ENCODE results near the gene LPIN1.

DNA sequence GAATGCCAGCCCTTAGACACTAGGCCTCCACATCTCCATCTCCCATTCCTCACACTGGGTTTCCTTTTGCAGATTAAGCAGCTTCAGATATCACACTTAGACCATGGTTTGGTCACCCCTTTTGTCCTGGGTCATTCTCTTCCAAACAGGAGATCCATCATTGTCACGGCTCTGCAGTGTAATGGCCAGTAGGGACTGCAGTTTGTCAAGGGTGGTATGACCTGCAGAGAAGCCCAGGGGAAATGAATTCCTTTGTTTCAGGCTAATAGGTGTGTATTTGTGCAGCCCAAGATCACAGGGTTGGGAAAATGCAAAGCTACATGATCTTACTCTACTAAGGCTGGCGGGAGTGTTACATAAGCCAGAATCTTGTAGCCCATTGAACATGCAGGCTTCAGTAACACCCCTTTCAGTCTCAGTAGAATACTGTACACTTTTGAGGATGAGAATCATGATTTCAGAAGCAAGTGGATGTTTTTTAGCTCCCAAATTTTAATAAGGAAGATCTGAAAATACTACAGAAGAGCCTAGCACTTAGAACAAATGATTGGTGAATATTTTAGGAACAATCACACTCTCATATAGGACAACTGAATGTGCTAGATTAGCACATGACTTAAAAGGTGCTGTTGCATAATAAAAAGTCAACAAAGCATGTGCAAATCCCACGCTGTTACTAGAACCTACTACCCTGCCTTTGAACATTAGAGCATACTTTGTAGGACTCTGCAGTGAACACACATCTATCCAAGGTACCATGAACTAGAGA, 24.0 kb upstream of the LPIN1 start:
- TF ChIP-seq, protein P1, sequence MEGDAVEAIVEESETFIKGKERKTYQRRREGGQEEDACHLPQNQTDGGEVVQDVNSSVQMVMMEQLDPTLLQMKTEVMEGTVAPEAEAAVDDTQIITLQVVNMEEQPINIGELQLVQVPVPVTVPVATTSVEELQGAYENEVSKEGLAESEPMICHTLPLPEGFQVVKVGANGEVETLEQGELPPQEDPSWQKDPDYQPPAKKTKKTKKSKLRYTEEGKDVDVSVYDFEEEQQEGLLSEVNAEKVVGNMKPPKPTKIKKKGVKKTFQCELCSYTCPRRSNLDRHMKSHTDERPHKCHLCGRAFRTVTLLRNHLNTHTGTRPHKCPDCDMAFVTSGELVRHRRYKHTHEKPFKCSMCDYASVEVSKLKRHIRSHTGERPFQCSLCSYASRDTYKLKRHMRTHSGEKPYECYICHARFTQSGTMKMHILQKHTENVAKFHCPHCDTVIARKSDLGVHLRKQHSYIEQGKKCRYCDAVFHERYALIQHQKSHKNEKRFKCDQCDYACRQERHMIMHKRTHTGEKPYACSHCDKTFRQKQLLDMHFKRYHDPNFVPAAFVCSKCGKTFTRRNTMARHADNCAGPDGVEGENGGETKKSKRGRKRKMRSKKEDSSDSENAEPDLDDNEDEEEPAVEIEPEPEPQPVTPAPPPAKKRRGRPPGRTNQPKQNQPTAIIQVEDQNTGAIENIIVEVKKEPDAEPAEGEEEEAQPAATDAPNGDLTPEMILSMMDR (IDR thresholded peaks at IDR 0.05; ENCODE audit: low read depth, low read length): no peak
- TF ChIP-seq MYC (IDR thresholded peaks at IDR 0.05; ENCODE audit: low read depth, low read length): no peak
- no peak for TF ChIP-seq POLR2A (IDR thresholded peaks at IDR 0.05; ENCODE audit: extremely low read depth, insufficient read length)
- TF ChIP-seq, protein P2, sequence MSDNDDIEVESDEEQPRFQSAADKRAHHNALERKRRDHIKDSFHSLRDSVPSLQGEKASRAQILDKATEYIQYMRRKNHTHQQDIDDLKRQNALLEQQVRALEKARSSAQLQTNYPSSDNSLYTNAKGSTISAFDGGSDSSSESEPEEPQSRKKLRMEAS (IDR thresholded peaks at IDR 0.05; ENCODE audit: low read depth, low read length): no peak

Data from NB4 (cell line).